Activated CD8-positive, alpha-beta T cell treated with anti-CD3 and anti-CD28 coated beads, Interleukin-2, amount 10 ng/mL, durations not matched to agents 7 days and 5 days (primary cell): Measurements from ENCODE around the gene SMYD3. TPM values are rescaled to one million over a fixed set of nuclear protein-coding genes. Genes with fewer than 3 reads are reported as not detected.
A peak's percentile ranks its signal among the peaks of the same experiment; 100 is the strongest.

Experiments used
- ATAC-seq: fragments of 150-1000 bp; cut with Tn5 transposase; one replicate; pipeline ENCODE4 v1.10.0; 2021; ENCODE audit warnings: moderate library complexity
- CTCF ChIA-PET: fragments of 350-600 bp; sonication (Branson Sonifier 250); formaldehyde crosslinking; loops from one replicate; lab custom pipeline; 2021; ENCODE audit warnings: antibody characterized with exemption; lab: Charles Lee
- POLR2A ChIA-PET: fragments of 350-600 bp; sonication (Branson Sonifier 250); formaldehyde crosslinking; loops from one replicate; lab custom pipeline; 2021; ENCODE audit warnings: antibody characterized with exemption; lab: Charles Lee
- DNase-seq: peaks from one replicate; pipeline ENCODE4 v3.0.0-alpha.2; 2020
- H3K27ac Mint-ChIP-seq: one replicate; pipeline ENCODE4 v1.8.0; 2021; ENCODE audit warnings: mild to moderate bottlenecking, mixed read lengths
- H3K27me3 Mint-ChIP-seq: one replicate; pipeline ENCODE4 v1.8.0; 2021; ENCODE audit warnings: low read depth, mixed read lengths
- H3K36me3 Mint-ChIP-seq: one replicate; pipeline ENCODE4 v1.8.0; 2021; ENCODE audit warnings: low read depth, mixed read lengths
- H3K4me1 Mint-ChIP-seq: one replicate; pipeline ENCODE4 v1.8.0; 2021; ENCODE audit warnings: low read depth, mixed read lengths
- H3K4me3 Mint-ChIP-seq: one replicate; pipeline ENCODE4 v1.8.0; 2021; ENCODE audit warnings: mild to moderate bottlenecking, mixed read lengths
- H3K9me3 Mint-ChIP-seq: one replicate; pipeline ENCODE4 v1.8.0; 2022; ENCODE audit warnings: mixed read lengths; ENCODE audit not compliant: insufficient read depth
- total RNA-seq, 2 experiments: library from RNA; stranded (reverse); gene quantifications; one replicate each; pipeline ENCODE4 v1.2.3, GENCODE V29; 2021

The SMYD3 gene
- total RNA-seq = 10 to 100 TPM; 22.7 to 23.2 TPM

DNA sequence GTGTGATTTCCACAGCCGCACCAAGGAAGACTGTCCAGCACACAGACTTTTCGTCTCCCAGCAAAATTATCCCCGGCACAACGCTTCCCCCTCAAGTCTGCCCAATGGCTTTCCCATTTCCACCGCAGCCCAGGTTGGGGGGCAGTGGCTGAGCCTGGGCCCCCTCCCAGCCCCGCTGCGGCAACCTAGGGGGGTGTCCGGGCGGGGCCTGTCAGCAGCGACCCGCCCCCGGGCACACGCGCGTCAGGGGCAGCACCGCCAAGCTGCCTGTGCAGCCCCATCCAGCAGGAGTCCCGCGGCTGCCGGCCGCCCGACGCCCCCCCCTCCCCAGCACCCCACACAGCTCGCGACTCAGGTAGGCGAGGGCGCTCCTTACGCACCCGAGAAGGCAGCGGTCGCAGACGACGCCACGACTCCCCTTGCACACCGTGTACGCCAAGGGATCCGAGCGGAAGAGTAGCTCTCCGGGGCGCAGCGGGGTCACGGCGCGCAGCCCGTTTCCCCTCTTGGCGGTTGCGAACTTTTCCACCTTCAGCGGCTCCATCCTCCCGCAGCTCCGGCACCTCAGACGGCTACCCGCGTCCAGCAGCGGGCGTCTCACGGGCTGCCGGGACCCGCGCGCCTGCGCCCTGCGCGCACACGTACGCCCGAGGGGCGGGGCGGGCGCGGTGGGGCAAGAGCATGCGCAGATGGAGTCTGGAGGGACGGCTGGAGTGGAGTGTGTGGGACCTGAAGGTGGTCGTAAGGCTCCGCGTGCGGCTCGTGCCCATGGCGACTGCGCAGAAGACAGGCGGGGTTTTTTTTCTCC lies at the start of gene SMYD3:
SMYD3 (minus strand) TSS at position 606 of the 808 bp plus-strand sequence.
- no peaks in the 10 kb centered on the region for H3K9me3 Mint-ChIP-seq
- peak within 1 kb of the TSS; percentile 89 for H3K27ac Mint-ChIP-seq
- H3K4me1 Mint-ChIP-seq = peaks cover 31% of the 10 kb centered on the region
- H3K27me3 Mint-ChIP-seq = no peaks in the 10 kb centered on the region
- peaks cover 10% of the 10 kb centered on the region for H3K36me3 Mint-ChIP-seq
- ATAC-seq = peak; percentile 95
- CTCF ChIA-PET = interaction anchor here (1.0 to 2.8 kb wide), 6 partner anchors 9 to 61 kb away, joined by 3 to 16 read pairs (median 4); no protein-coding TSS in a partner anchor
- peak within 1 kb of the TSS; percentile 86 for H3K4me3 Mint-ChIP-seq
- POLR2A ChIA-PET = interaction anchor here (0.6 to 1.1 kb wide), 3 partner anchors 9 to 60 kb away, joined by 3 to 4 read pairs (median 3); partner anchors contain the start of genes CNST and TFB2M
- DNase-seq = peak; percentile 77

DNA sequence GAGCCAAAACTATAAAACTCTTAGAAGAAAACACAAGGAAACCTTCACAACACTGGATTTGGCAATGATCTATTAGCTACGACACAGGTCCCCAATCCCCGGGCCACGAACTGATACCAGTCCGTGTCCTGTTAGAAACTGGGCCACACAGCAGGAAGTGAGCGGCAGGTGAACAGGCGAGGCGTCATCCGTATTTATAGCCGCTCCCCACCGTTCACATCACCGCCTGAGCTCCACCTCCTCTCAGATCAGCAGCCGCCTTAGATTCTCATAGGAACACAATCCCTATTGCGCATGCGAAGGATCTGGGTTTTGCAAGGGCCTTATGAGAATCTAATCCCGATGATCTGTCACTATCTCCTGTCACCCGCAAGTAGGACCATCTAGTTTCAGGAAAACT lies 47.1 kb upstream of the SMYD3 start:
- H3K4me3 Mint-ChIP-seq = no peak overlapping the region
- H3K27ac Mint-ChIP-seq = no peak overlapping the region
- CTCF ChIA-PET = no interaction called here
- DNase-seq = no peak
- peaks cover 47% of the 10 kb centered on the region for H3K36me3 Mint-ChIP-seq
- H3K9me3 Mint-ChIP-seq = no peaks in the 10 kb centered on the region
- H3K27me3 Mint-ChIP-seq = no peaks in the 10 kb centered on the region
- POLR2A ChIA-PET = interaction anchor here (0.6 to 1.1 kb wide), 2 partner anchors 12 to 759 kb away, joined by 3 read pairs; partner anchors contain the start of gene TFB2M
- no peaks in the 10 kb centered on the region for H3K4me1 Mint-ChIP-seq
- no peak for ATAC-seq

DNA sequence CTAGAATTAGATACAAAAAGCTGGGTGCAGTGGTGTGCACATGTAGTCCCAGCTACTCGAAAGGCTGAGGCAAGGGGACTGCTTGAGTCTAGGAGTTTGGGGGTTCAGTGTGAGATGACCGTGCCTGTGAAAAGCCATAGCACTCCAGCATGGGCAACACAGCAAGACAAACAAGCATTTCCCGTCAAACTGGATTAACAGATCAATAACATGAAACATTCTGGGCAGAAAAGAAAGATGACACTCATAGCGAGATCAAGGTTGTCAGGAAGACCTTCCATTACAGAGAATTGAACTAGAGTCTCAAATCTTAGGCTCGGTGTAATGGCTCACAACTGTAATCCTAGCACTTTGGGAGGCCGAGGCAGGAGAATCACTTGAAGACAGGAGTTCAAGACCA lies 45.0 kb upstream of the SMYD3 start:
- POLR2A ChIA-PET = no interaction called here
- CTCF ChIA-PET = interaction anchor here (1.0 kb wide), 1 partner anchor 45 kb away, joined by 3 read pairs; the partner anchor contains the start of gene SMYD3
- no peak for ATAC-seq

DNA sequence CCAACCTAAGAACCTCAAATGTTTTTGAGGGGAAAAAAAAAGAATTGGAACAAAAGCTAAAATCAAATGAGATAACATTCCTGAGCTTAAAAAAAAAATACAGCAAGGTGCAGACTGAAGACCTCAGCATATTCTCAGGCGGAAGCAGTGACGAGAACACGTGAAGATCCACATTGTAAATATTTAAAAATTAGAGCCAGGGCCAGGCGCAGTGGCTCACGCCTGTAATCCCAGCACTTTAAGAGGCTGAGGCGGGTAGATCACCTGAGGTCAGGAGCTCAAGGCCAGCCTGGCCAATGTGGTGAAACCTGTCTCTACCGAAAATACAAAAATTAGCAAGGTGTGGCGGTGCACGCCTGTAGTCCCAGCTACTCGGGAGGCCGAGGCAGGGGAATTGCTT lies 43.3 kb upstream of the SMYD3 start:
- H3K27ac Mint-ChIP-seq = no peak overlapping the region
- no peak overlapping the region for H3K4me3 Mint-ChIP-seq
- peaks cover 34% of the 10 kb centered on the region for H3K36me3 Mint-ChIP-seq
- no peak for DNase-seq
- H3K9me3 Mint-ChIP-seq = no peaks in the 10 kb centered on the region
- no peak for ATAC-seq
- ChIA-PET CTCF (interaction anchor here (1.1 kb wide), 1 partner anchor 26 kb away, joined by 3 read pairs; no protein-coding TSS in a partner anchor), POLR2A (interaction anchor here (0.6 kb wide), 1 partner anchor 1483 kb away, joined by 3 read pairs; no protein-coding TSS in a partner anchor)
- H3K27me3 Mint-ChIP-seq = no peaks in the 10 kb centered on the region
- no peaks in the 10 kb centered on the region for H3K4me1 Mint-ChIP-seq

More for the DNA sequence above, 45.0 kb upstream of the SMYD3 start:
- no peaks in the 10 kb centered on the region for H3K4me1 Mint-ChIP-seq
- peaks cover 43% of the 10 kb centered on the region for H3K36me3 Mint-ChIP-seq
- H3K27me3 Mint-ChIP-seq = no peaks in the 10 kb centered on the region
- H3K4me3 Mint-ChIP-seq = no peak overlapping the region
- no peak for DNase-seq
- H3K27ac Mint-ChIP-seq = no peak overlapping the region
- no peaks in the 10 kb centered on the region for H3K9me3 Mint-ChIP-seq

GRCh38 chr1:246549665-246550064 lies 42.6 kb upstream of the SMYD3 start:
- POLR2A ChIA-PET = no interaction called here
- no peak for ATAC-seq
- no peak for DNase-seq
- Mint-ChIP-seq H3K36me3 (peaks cover 29% of the 10 kb centered on the region), H3K27me3 (no peaks in the 10 kb centered on the region), H3K27ac (no peak overlapping the region), H3K4me1 (no peaks in the 10 kb centered on the region), H3K4me3 (no peak overlapping the region), H3K9me3 (no peaks in the 10 kb centered on the region)
- CTCF ChIA-PET = interaction anchor here (1.1 kb wide), 1 partner anchor 27 kb away, joined by 3 read pairs; no protein-coding TSS in a partner anchor

DNA sequence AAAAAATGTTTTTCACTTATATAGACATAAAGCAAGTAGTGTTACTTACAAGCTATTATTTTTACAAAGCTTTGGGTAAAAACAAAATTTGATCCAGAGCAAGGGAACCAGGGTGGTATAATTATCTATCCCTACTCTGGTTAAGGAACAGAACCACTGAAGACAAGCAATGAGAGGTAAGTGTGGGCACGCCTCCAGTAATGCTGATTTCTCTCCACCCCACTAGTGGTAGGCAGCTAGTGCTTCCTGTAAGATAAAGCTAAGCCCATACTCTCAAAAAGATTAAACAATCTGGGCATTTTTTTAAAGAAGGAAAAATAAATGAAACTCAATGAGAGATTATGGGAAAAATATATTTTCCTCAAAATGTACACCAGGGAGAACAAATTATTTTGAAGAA lies 36.9 kb upstream of the SMYD3 start:
- ATAC-seq (no peak), DNase-seq (no peak)
- H3K27me3 Mint-ChIP-seq = no peaks in the 10 kb centered on the region
- H3K9me3 Mint-ChIP-seq = no peaks in the 10 kb centered on the region
- H3K4me1 Mint-ChIP-seq = no peaks in the 10 kb centered on the region
- ChIA-PET CTCF (no interaction called here), POLR2A (no interaction called here)
- H3K36me3 Mint-ChIP-seq = peaks cover 25% of the 10 kb centered on the region
- H3K4me3 Mint-ChIP-seq = no peak overlapping the region
- H3K27ac Mint-ChIP-seq = no peak overlapping the region

DNA sequence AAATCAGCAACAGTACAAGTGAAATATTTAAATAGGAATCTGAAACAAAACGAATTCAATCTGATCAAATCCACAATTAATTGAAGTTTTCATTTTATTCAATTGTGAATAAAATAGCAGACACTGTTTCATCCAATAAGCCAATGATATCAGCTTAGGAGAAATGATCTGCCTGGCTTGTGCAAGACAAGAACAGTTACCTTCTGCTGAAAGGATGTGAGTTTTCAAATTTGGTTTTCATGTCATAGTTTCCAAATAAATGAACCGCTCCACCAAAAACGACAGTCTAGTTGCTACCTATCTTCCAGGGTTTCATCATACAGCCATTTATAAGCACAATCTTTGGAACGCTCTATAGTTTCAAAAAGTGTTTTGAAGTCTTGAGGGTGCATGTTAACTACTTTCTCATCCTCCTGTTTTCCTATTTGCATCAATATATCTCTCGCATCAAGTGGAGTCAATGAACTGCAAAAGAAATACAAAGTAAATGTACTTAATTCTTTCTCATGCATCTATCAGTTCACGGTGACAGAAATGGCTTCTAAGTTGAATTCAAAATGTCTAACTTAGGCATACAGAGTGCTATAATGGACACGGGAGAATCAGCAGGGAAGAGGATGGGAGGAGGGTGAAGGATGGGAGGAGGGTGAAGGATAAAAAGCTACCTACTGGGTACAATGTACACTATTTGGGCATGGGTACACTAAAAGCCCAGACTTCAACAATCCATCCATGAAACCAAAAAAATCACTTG lies 33.8 kb upstream of the SMYD3 start:
- ChIA-PET POLR2A (no interaction called here), CTCF (interaction anchor here (0.7 kb wide), 1 partner anchor 62 kb away, joined by 3 read pairs; no protein-coding TSS in a partner anchor)
- H3K36me3 Mint-ChIP-seq = peaks cover 20% of the 10 kb centered on the region

DNA sequence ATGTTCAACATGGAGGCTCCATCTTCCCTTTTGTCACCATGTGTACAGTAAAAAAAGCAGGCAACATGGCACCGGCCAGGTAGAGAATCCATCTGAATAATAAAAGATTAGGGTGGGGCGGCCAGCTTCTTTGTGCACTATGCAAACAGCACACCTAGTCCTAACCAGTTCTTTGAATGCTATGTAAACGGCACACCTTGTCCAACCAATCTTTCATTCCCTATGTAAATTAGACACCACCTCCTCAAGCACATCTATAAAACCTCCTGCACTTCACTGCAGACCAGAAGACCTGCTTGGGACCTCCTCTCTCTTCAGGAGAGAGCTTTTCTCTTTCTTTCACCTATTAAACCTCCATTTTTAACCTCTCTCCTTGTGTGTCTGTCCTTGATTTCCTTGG lies 30.8 kb upstream of the SMYD3 start:
- POLR2A ChIA-PET = no interaction called here
- no peak for ATAC-seq

More for the DNA sequence above, 33.8 kb upstream of the SMYD3 start:
- Mint-ChIP-seq H3K27me3 (no peaks in the 10 kb centered on the region), H3K9me3 (no peaks in the 10 kb centered on the region), H3K27ac (no peak overlapping the region), H3K4me3 (no peak overlapping the region), H3K4me1 (no peaks in the 10 kb centered on the region)
- DNase-seq (no peak), ATAC-seq (no peak)

GRCh38 chr1:246537441-246537840 lies 30.4 kb upstream of the SMYD3 start:
- CTCF ChIA-PET = no interaction called here
- Mint-ChIP-seq H3K36me3 (peaks cover 7% of the 10 kb centered on the region), H3K9me3 (no peaks in the 10 kb centered on the region), H3K27ac (no peak overlapping the region), H3K4me3 (no peak overlapping the region), H3K27me3 (no peaks in the 10 kb centered on the region), H3K4me1 (no peaks in the 10 kb centered on the region)
- no peak for ATAC-seq
- no peak for DNase-seq
- POLR2A ChIA-PET = no interaction called here

More for the DNA sequence above, 30.8 kb upstream of the SMYD3 start:
- Mint-ChIP-seq H3K27me3 (no peaks in the 10 kb centered on the region), H3K4me1 (no peaks in the 10 kb centered on the region), H3K4me3 (no peak overlapping the region), H3K36me3 (peaks cover 7% of the 10 kb centered on the region), H3K9me3 (no peaks in the 10 kb centered on the region), H3K27ac (no peak overlapping the region)
- CTCF ChIA-PET = no interaction called here
- DNase-seq = no peak

DNA sequence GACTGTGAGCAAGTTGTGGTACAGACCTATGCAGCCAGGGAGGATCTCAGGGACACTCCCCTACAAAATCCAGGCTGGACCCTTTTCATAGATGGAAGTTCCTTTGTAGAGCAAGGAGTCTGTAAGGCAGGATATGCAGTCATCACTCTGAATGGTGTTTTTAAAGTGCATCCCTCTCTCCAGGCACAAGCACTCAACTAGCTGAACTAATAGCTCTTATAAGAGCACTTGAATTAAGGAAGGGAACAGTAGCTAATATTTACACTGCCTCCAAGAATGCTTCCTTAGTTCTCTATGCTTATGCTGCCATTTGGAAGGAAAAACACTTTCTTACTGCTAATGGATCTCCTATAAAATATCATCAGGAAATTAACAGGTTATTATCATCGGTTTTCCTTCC lies 27.0 kb upstream of the SMYD3 start:
- ChIA-PET CTCF (no interaction called here), POLR2A (no interaction called here)
- Mint-ChIP-seq H3K4me3 (no peak overlapping the region), H3K9me3 (peaks cover 12% of the 10 kb centered on the region), H3K4me1 (no peaks in the 10 kb centered on the region), H3K27ac (no peak overlapping the region), H3K27me3 (no peaks in the 10 kb centered on the region), H3K36me3 (peaks cover 5% of the 10 kb centered on the region)
- ATAC-seq (no peak), DNase-seq (no peak)

DNA sequence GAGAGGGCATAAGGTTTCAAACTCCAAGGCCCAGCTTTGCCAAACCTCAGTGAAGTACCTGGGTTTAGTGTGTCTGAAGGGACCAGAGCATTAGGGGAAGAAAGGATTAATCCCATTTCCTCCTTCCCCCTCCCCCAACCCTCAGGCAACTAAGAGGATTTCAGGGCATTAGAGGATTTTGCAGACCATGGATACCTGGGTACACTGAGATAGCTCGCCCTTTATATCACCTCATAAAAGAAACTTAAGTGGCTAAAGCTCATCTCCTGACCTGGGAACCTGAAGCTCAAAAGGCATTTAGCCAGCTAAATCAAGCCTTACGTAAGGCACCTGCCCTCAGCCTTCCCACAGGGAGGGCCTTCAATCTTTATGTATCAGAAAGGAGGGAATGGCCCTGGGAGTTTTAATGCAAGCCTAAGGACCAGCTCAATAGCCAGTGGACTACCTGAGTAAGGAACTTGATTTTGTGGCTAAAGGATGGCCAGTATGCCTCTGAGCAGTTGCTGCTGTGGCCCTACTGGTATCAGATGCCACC lies 26.4 kb upstream of the SMYD3 start:
- H3K27ac Mint-ChIP-seq = no peak overlapping the region
- H3K9me3 Mint-ChIP-seq = peaks cover 12% of the 10 kb centered on the region
- peaks cover 8% of the 10 kb centered on the region for H3K36me3 Mint-ChIP-seq
- no peaks in the 10 kb centered on the region for H3K27me3 Mint-ChIP-seq
- H3K4me1 Mint-ChIP-seq = peaks cover 2% of the 10 kb centered on the region
- ChIA-PET CTCF (interaction anchor here (1.7 kb wide), 1 partner anchor 14 kb away, joined by 5 read pairs; no protein-coding TSS in a partner anchor), POLR2A (no interaction called here)
- ATAC-seq (no peak), DNase-seq (no peak)
- no peak overlapping the region for H3K4me3 Mint-ChIP-seq
